PC-9 (cell line): ENCODE data around the gene CMTM8. TPM values are rescaled to one million over a fixed set of nuclear protein-coding genes. Genes with fewer than 3 reads are reported as not detected.

Experiments
- BruUV-seq: library from RNA; stranded (reverse); fragments of 400-500 nt; replicated peaks from 2 replicates; lab custom pipeline; 2021; lab: Mats Ljungman, UMichigan
- CTCF ChIA-PET: fragments of 300-600 bp; sonication (Branson Sonifier 250); formaldehyde crosslinking; loops from one replicate; lab custom pipeline; 2022; ENCODE audit warnings: antibody characterized with exemption; lab: Charles Lee
- POLR2A ChIA-PET: fragments of 300-600 bp; sonication (Branson Sonifier 250); formaldehyde crosslinking; loops from one replicate; lab custom pipeline; 2022; ENCODE audit warnings: antibody characterized with exemption; ENCODE audit not compliant: unreplicated experiment; lab: Charles Lee
- DNase-seq, 2 experiments: peaks; one replicate each; pipeline versions ENCODE4 v3.0.0 to v3.0.0-alpha.2; 2015 to 2022; ENCODE audit warnings: mixed read lengths in 1 of 2
- H2AFZ ChIP-seq: fragments of 200-600 bp; sonication (generic); 2 replicates; pipeline ENCODE4 v1.8.1; 2017; ENCODE audit warnings: antibody characterized with exemption
- H3F3A ChIP-seq: fragments of 200-600 bp; sonication (generic); 2 replicates; pipeline ENCODE4 v1.8.1; 2017; ENCODE audit warnings: antibody characterized with exemption, mild to moderate bottlenecking, low read depth; ENCODE audit not compliant: insufficient read depth
- H3K27ac ChIP-seq: fragments of 200-600 bp; sonication (generic); 2 replicates; pipeline ENCODE4 v1.6.1; 2016; ENCODE audit warnings: mixed run types
- H3K27me3 ChIP-seq: fragments of 200-600 bp; sonication (generic); 2 replicates; pipeline ENCODE4 v1.6.1; 2016; ENCODE audit warnings: low read depth, mixed run types; ENCODE audit not compliant: insufficient read depth
- H3K36me3 ChIP-seq: fragments of 200-600 bp; sonication (generic); 2 replicates; pipeline ENCODE4 v1.6.1; 2016; ENCODE audit warnings: low read depth, mixed run types
- H3K4me1 ChIP-seq: fragments of 200-600 bp; sonication (generic); replicated peaks from 2 replicates; pipeline ENCODE4 v1.6.1; 2016; ENCODE audit warnings: mixed run types; ENCODE audit not compliant: insufficient read depth
- H3K4me2 ChIP-seq: fragments of 200-600 bp; sonication (generic); 2 replicates; pipeline ENCODE4 v1.6.1; 2017; ENCODE audit warnings: mixed run types
- H3K4me3 ChIP-seq: fragments of 200-600 bp; sonication (generic); 2 replicates; pipeline ENCODE4 v1.6.1; 2016; ENCODE audit warnings: mixed run types
- H3K79me2 ChIP-seq: fragments of 200-600 bp; sonication (generic); 2 replicates; pipeline ENCODE4 v1.6.1; 2017; ENCODE audit warnings: low read depth, mixed run types
- H3K9me2 ChIP-seq: fragments of 200-600 bp; sonication (generic); 2 replicates; pipeline ENCODE4 v1.8.1; 2017; ENCODE audit warnings: mild to moderate bottlenecking; ENCODE audit not compliant: insufficient read depth
- H3K9me3 ChIP-seq: fragments of 200-600 bp; sonication (generic); 2 replicates; pipeline ENCODE4 v1.8.1; 2016; ENCODE audit warnings: low read depth; ENCODE audit not compliant: insufficient read depth
- H4K20me1 ChIP-seq: fragments of 200-600 bp; sonication (generic); 2 replicates; pipeline ENCODE4 v1.8.1; 2017; ENCODE audit not compliant: insufficient read depth
- CTCF ChIP-seq: fragments of 200-600 bp; sonication (generic); conservative IDR thresholded peaks from 2 replicates; pipeline ENCODE4 v1.6.1; 2017; ENCODE audit warnings: mixed run types, antibody characterized with exemption, mild to moderate bottlenecking, moderate library complexity
- EZH2 ChIP-seq: fragments of 200-600 bp; sonication (generic); IDR thresholded peaks from 2 replicates; pipeline ENCODE4 v1.8.0; 2017; ENCODE audit warnings: antibody characterized with exemption, low read depth
- intact Hi-C: fragments of 100-400 bp; cut with micrococcal nuclease; formaldehyde crosslinking; loops from one replicate; pipeline ENCODE4 v1.10.0; 2022; ENCODE audit not compliant: unreplicated experiment
- total RNA-seq: library from RNA; stranded (reverse); gene quantifications from 2 replicates; pipeline ENCODE4 v1.2.3, GENCODE V29; 2021

Gene CMTM8
- total RNA-seq, 1 experiment from 2014 or later: 17.8 TPM

GRCh38 chr3:32334675-32335074 lies 96.2 kb downstream of the CMTM8 start:
- Histone ChIP-seq H3K27ac (no peak overlapping the region), H3K9me2 (no peaks in the 10 kb centered on the region), H3K9me3 (no peaks in the 10 kb centered on the region), H4K20me1 (no peaks in the 10 kb centered on the region), H3K4me3 (no peak overlapping the region), H3K4me1 (no peaks in the 10 kb centered on the region), H3K79me2 (no peaks in the 10 kb centered on the region), H3K27me3 (no peaks in the 10 kb centered on the region), H2AFZ (no peak overlapping the region), H3F3A (no peaks in the 10 kb centered on the region), H3K36me3 (no peaks in the 10 kb centered on the region), H3K4me2 (no peak overlapping the region)
- no TSS peak for BruUV-seq
- DNase-seq: no peak
- TF ChIP-seq CTCF (peak; percentile 33; the same call in 1 of the 2 replicates), EZH2 (no peak)
- CTCF ChIA-PET: no interaction called here
- POLR2A ChIA-PET: no interaction called here
- intact Hi-C loops: no loop called here

- Histone ChIP-seq H3K36me3 (no peaks in the 10 kb centered on the region), H3K27ac (no peak overlapping the region), H3K4me1 (no peaks in the 10 kb centered on the region), H3K4me2 (no peak overlapping the region), H3K79me2 (no peaks in the 10 kb centered on the region), H2AFZ (no peak overlapping the region), H3F3A (no peaks in the 10 kb centered on the region), H4K20me1 (no peaks in the 10 kb centered on the region), H3K9me3 (no peaks in the 10 kb centered on the region), H3K4me3 (no peak overlapping the region), H3K9me2 (no peaks in the 10 kb centered on the region), H3K27me3 (no peaks in the 10 kb centered on the region)
- BruUV-seq: no TSS peak
- POLR2A ChIA-PET: no interaction called here
- CTCF ChIA-PET: no interaction called here
- intact Hi-C loops: loop anchor here (2.0 kb wide), 1 partner anchor 317 kb away; no protein-coding TSS in a partner anchor
- DNase-seq: no peak
- no peak for TF ChIP-seq CTCF
- no peak for TF ChIP-seq EZH2
Measured at GRCh38 chr3:32335365-32336112, 97.1 kb downstream of the CMTM8 start.

- no peaks in the 10 kb centered on the region for H3F3A ChIP-seq
- CTCF ChIA-PET: no interaction called here
- no peaks in the 10 kb centered on the region for H3K4me1 ChIP-seq
- POLR2A ChIA-PET: no interaction called here
- no peaks in the 10 kb centered on the region for H3K9me2 ChIP-seq
- H3K27ac ChIP-seq: no peak overlapping the region
- no peaks in the 10 kb centered on the region for H3K79me2 ChIP-seq
- BruUV-seq: no TSS peak
- H3K9me3 ChIP-seq: no peaks in the 10 kb centered on the region
- H3K27me3 ChIP-seq: no peaks in the 10 kb centered on the region
- no peaks in the 10 kb centered on the region for H3K36me3 ChIP-seq
- intact Hi-C loops: loop anchor here (2.0 kb wide), 1 partner anchor 317 kb away; no protein-coding TSS in a partner anchor
- TF ChIP-seq CTCF (no peak), EZH2 (no peak)
- H3K4me3 ChIP-seq: no peak overlapping the region
- H2AFZ ChIP-seq: no peak overlapping the region
- H4K20me1 ChIP-seq: no peaks in the 10 kb centered on the region
- DNase-seq: no peak
- H3K4me2 ChIP-seq: no peak overlapping the region
Measured at GRCh38 chr3:32336113-32336498, 97.6 kb downstream of the CMTM8 start.
